Measurements from ENCODE around the gene TFAP2A. TPM values are rescaled to one million over a fixed set of nuclear protein-coding genes. Genes with fewer than 3 reads are reported as not detected.

TFAP2A gene
- total and polyA plus RNA-seq, 7 experiments from 2014 or later = not detected

DNA sequence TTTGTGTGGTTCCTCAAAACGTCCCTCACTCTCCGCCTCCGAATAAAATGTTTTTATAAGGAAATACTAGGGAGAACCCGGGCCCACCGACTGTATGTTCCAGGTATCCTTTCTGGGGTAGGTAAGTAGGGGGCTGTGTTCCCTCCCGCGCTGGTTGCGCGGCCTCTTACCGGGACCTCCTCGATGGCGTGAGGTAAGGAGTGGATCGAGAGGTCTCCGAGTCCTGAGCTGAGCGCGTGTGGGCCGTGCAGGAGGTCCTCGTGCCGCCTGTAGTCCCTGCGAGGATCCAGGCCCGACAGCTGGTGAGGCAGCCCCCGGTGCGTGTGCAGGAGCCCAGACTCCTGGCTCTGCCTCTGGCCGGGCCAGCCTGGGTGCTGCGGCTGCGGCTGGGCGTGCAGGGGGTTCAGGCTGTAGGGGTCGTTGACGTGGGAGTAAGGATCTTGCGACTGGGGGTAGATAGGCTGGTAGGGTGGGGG lies 5.1 kb downstream of the TFAP2A start:
- Histone ChIP-seq H3K27me3 (ENCODE audit: control insufficient read depth in 2 of 2, insufficient read depth in 2 of 2, low read length in 2 of 2) (peaks cover 16 to 28% of the 10 kb centered on the region in 2 donors), H3K36me3 (ENCODE audit: control insufficient read depth in 2 of 3, insufficient read depth in 3 of 3, low read length in 3 of 3) (no peaks in the 10 kb centered on the region), H3K4me1 (ENCODE audit: control insufficient read depth in 2 of 2, insufficient read depth in 2 of 2, low read length in 2 of 2) (peaks cover 10 to 29% of the 10 kb centered on the region in 2 donors), H3K4me3 (ENCODE audit: low read length) (no peak overlapping the region), H3K9me3 (ENCODE audit: control insufficient read depth in 2 of 3, low read length in 3 of 3) (peaks cover 0 to 39% (median 0%) of the 10 kb centered on the region in 3 experiments), H3K27ac (ENCODE audit: low read depth, low read length) (no peak overlapping the region)
- Mint-ChIP-seq H3K4me1 (peaks cover 27 to 44% (median 43%) of the 10 kb centered on the region in 7 donors), H3K27me3 (peaks cover 75 to 93% (median 84%) of the 10 kb centered on the region in 5 donors), H3K9me3 (peaks cover 7 to 91% (median 43%) of the 10 kb centered on the region in 11 donors), H3K4me3 (peak overlapping the region in 9 of 10 donors; percentile 22 to 98 (median 84)), H3K27ac (peak overlapping the region in 7 of 9 donors; percentile 38 to 86 (median 62)), H3K36me3 (peaks cover 0 to 36% (median 21%) of the 10 kb centered on the region in 5 donors)
- ATAC-seq = no peak
- intact Hi-C loops (cut with micrococcal nuclease) = loop anchor here (2.0 to 10.0 kb wide), 5 partner anchors 15 to 1975 kb away; partner anchors contain the start of genes GCM2 (in 1 of the 2), SLC35B3 (in 1 of the 2), SYCP2L (in 1 of the 2) and TMEM14C (in 1 of the 2)
- ChIA-PET POLR2A (interaction anchor here (0.6 kb wide), 2 partner anchors 19 to 323 kb away, joined by 3 to 4 read pairs; no protein-coding TSS in a partner anchor), CTCF (no interaction called here)
- DNase-seq = no peak

DNA sequence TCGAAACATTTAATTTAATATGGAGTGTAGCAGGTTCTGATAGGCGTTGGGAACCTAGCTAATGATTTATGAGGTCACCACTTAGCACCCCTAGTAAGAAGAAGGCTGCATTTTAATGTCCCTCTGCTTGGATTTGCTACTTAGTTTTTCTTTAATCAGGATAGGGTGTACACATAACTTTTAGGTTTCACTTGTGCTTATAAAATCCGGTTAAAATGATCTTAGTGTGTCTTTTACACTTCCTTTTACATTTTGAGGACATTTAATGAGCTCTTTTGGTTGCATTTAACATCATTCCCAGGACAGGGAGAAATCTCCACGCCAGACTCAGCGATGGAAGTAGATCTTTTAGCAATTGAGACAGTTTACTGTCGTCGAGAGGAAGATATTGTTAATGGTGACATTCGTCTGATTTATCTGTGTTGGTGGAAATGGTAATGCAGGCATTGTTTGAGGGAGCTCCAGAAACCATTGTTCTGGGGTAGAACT lies 5.6 kb downstream of the TFAP2A start:
- Mint-ChIP-seq H3K4me3 (peak overlapping the region in 8 of 10 donors; percentile 22 to 97 (median 44)), H3K36me3 (peaks cover 0 to 36% (median 23%) of the 10 kb centered on the region in 5 donors), H3K4me1 (peaks cover 29 to 44% (median 39%) of the 10 kb centered on the region in 7 donors), H3K27ac (peak overlapping the region in 6 of 9 donors; percentile 42 to 86 (median 60)), H3K9me3 (peaks cover 7 to 93% (median 44%) of the 10 kb centered on the region in 11 donors), H3K27me3 (peaks cover 71 to 91% (median 80%) of the 10 kb centered on the region in 5 donors)
- Histone ChIP-seq H3K9me3 (ENCODE audit: control insufficient read depth in 2 of 3, low read length in 3 of 3) (peaks cover 0 to 38% (median 0%) of the 10 kb centered on the region in 3 experiments), H3K27me3 (ENCODE audit: control insufficient read depth in 2 of 2, insufficient read depth in 2 of 2, low read length in 2 of 2) (peaks cover 11 to 23% of the 10 kb centered on the region in 2 donors), H3K27ac (ENCODE audit: low read depth, low read length) (no peak overlapping the region), H3K4me3 (ENCODE audit: low read length) (no peak overlapping the region), H3K4me1 (ENCODE audit: control insufficient read depth in 2 of 2, insufficient read depth in 2 of 2, low read length in 2 of 2) (peaks cover 13 to 28% of the 10 kb centered on the region in 2 donors), H3K36me3 (ENCODE audit: control insufficient read depth in 2 of 3, insufficient read depth in 3 of 3, low read length in 3 of 3) (no peaks in the 10 kb centered on the region)
- ATAC-seq (no peak), DNase-seq (no peak)
- intact Hi-C loops (cut with micrococcal nuclease) = loop anchor here (2.0 to 10.0 kb wide), 3 partner anchors 14 to 1974 kb away; partner anchors contain the start of genes SLC35B3 (in 1 of the 2) and TMEM14C (in 1 of the 2)
- ChIA-PET POLR2A (interaction anchor here (0.6 kb wide), 2 partner anchors 18 to 323 kb away, joined by 3 to 4 read pairs; no protein-coding TSS in a partner anchor), CTCF (no interaction called here)

DNA sequence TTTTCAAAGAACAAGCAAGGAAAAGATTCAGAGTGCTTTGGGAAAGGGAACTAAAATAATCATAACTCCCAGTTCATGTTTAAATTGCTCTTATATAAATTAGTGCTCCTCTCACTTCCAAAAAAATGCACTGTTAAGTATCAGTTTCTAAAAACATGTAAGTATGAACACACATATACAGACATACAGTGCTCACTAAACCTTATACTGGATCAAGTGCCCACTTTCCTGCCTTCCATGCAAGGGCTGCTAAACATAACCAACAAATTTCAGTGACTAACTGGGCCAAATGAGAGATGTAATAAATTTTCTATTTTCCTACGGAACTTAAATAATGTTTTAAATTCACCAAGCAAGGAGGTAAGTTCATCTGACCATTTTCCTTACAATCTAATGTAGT lies 6.4 kb downstream of the TFAP2A start:
- intact Hi-C loops (cut with micrococcal nuclease) = loop anchor here (2.0 to 10.0 kb wide), 3 partner anchors 14 to 1974 kb away; partner anchors contain the start of genes SLC35B3 (in 1 of the 2) and TMEM14C (in 1 of the 2)
- ATAC-seq (no peak), DNase-seq (no peak)
- Histone ChIP-seq H3K27ac (ENCODE audit: low read depth, low read length) (no peak overlapping the region), H3K9me3 (ENCODE audit: control insufficient read depth in 2 of 3, low read length in 3 of 3) (peaks cover 0 to 33% (median 0%) of the 10 kb centered on the region in 3 experiments), H3K36me3 (ENCODE audit: control insufficient read depth in 2 of 3, insufficient read depth in 3 of 3, low read length in 3 of 3) (no peaks in the 10 kb centered on the region), H3K4me3 (ENCODE audit: low read length) (no peak overlapping the region), H3K27me3 (ENCODE audit: control insufficient read depth in 2 of 2, insufficient read depth in 2 of 2, low read length in 2 of 2) (peaks cover 4 to 15% of the 10 kb centered on the region in 2 donors), H3K4me1 (ENCODE audit: control insufficient read depth in 2 of 2, insufficient read depth in 2 of 2, low read length in 2 of 2) (peaks cover 15 to 24% of the 10 kb centered on the region in 2 donors)
- ChIA-PET POLR2A (no interaction called here), CTCF (no interaction called here)
- Mint-ChIP-seq H3K36me3 (peaks cover 0 to 36% (median 21%) of the 10 kb centered on the region in 5 donors), H3K27me3 (peaks cover 63 to 86% (median 71%) of the 10 kb centered on the region in 5 donors), H3K4me1 (peaks cover 22 to 41% (median 36%) of the 10 kb centered on the region in 7 donors), H3K9me3 (peaks cover 7 to 90% (median 47%) of the 10 kb centered on the region in 11 donors), H3K4me3 (peak overlapping the region in 1 of 10 donors; percentile 27), H3K27ac (no peak overlapping the region)

DNA sequence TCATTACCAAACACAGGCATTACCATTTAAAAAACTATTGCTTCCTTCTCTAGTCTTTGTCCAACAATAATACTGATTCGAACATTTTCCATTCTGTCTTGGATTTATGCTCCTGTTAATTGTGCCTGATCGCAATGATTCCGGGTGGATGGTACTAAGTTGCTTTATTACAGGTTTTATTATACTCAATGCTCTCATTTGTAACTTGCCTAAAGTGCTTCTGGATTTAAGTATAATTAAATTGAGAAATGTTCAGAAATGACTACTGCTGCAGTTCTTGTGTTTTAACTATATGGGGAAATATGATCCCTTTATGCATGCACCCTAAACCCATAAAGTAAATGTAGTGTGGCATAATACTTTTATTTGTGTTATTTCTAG lies 7.2 kb downstream of the TFAP2A start:
- DNase-seq (no peak), ATAC-seq (no peak)
- no peaks in the 10 kb centered on the region for H3K36me3 ChIP-seq (ENCODE audit: control insufficient read depth in 2 of 3, insufficient read depth in 3 of 3, low read length in 3 of 3)
- peaks cover 7 to 91% (median 50%) of the 10 kb centered on the region in 11 donors for H3K9me3 Mint-ChIP-seq
- H3K36me3 Mint-ChIP-seq = peaks cover 0 to 36% (median 21%) of the 10 kb centered on the region in 5 donors
- H3K27ac ChIP-seq (ENCODE audit: low read depth, low read length) = no peak overlapping the region
- intact Hi-C loops (cut with micrococcal nuclease) = loop anchor here (2.0 to 10.0 kb wide), 3 partner anchors 13 to 1973 kb away; partner anchors contain the start of genes SLC35B3 (in 1 of the 2) and TMEM14C (in 1 of the 2)
- POLR2A ChIA-PET = no interaction called here
- H3K4me3 Mint-ChIP-seq = no peak overlapping the region
- peaks cover 57 to 88% (median 65%) of the 10 kb centered on the region in 5 donors for H3K27me3 Mint-ChIP-seq
- H3K9me3 ChIP-seq (ENCODE audit: control insufficient read depth in 2 of 3, low read length in 3 of 3) = peaks cover 0 to 33% (median 0%) of the 10 kb centered on the region in 3 experiments
- peaks cover 19 to 41% (median 34%) of the 10 kb centered on the region in 7 donors for H3K4me1 Mint-ChIP-seq
- H3K27me3 ChIP-seq (ENCODE audit: control insufficient read depth in 2 of 2, insufficient read depth in 2 of 2, low read length in 2 of 2) = peaks cover 0 to 9% of the 10 kb centered on the region in 2 donors
- H3K4me1 ChIP-seq (ENCODE audit: control insufficient read depth in 2 of 2, insufficient read depth in 2 of 2, low read length in 2 of 2) = peaks cover 10 to 20% of the 10 kb centered on the region in 2 donors
- H3K27ac Mint-ChIP-seq = no peak overlapping the region
- H3K4me3 ChIP-seq (ENCODE audit: low read length) = no peak overlapping the region
- CTCF ChIA-PET = no interaction called here

DNA sequence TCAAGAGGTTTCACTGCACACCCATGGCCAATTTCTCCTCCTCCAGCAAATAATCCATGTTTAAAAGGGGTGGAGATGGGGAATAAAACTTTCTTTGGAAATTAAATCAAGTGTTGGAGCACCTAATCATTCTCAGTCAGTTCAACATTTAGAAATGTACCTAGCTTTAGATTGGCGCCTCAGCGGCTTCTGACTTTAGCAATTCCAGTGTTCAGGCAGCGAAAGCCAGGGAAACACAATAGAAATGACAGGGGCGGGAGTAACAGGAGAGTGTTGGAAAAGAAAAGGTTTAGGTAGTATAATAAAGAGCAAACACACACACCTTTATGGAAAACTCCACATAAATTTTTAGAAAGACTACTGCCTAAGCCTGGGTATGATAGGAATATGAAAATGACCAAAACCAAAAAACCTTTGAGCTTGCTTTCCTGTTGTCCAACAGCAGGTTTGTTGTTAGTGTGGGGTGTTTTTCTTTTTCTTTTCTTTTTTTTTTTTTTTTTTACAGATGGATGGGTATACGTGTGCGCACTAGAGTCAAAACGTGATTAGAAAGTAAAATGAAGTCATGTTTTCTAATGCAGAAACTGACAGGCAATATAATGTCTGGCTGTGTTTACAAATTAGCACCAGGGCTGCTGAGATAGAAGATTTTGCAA lies 7.7 kb downstream of the TFAP2A start:
- POLR2A ChIA-PET = no interaction called here
- peaks cover 0 to 9% of the 10 kb centered on the region in 2 donors for H3K27me3 ChIP-seq (ENCODE audit: control insufficient read depth in 2 of 2, insufficient read depth in 2 of 2, low read length in 2 of 2)
- Mint-ChIP-seq H3K4me1 (peaks cover 18 to 39% (median 34%) of the 10 kb centered on the region in 7 donors), H3K9me3 (peaks cover 7 to 96% (median 50%) of the 10 kb centered on the region in 11 donors), H3K27me3 (peaks cover 54 to 91% (median 67%) of the 10 kb centered on the region in 5 donors), H3K4me3 (no peak overlapping the region), H3K36me3 (peaks cover 0 to 35% (median 20%) of the 10 kb centered on the region in 5 donors), H3K27ac (no peak overlapping the region)
- no peak overlapping the region for H3K27ac ChIP-seq (ENCODE audit: low read depth, low read length)
- intact Hi-C loops (cut with micrococcal nuclease) = loop anchor here (10.0 kb wide), 2 partner anchors 318 to 1972 kb away; partner anchors contain the start of genes SLC35B3 (in 1 of the 2) and TMEM14C (in 1 of the 2)
- ATAC-seq = no peak
- CTCF ChIA-PET = no interaction called here
- no peak overlapping the region for H3K4me3 ChIP-seq (ENCODE audit: low read length)
- H3K4me1 ChIP-seq (ENCODE audit: control insufficient read depth in 2 of 2, insufficient read depth in 2 of 2, low read length in 2 of 2) = peaks cover 10 to 20% of the 10 kb centered on the region in 2 donors
- H3K36me3 ChIP-seq (ENCODE audit: control insufficient read depth in 2 of 3, insufficient read depth in 3 of 3, low read length in 3 of 3) = no peaks in the 10 kb centered on the region
- peaks cover 0 to 33% (median 0%) of the 10 kb centered on the region in 3 experiments for H3K9me3 ChIP-seq (ENCODE audit: control insufficient read depth in 2 of 3, low read length in 3 of 3)
- DNase-seq = no peak

DNA sequence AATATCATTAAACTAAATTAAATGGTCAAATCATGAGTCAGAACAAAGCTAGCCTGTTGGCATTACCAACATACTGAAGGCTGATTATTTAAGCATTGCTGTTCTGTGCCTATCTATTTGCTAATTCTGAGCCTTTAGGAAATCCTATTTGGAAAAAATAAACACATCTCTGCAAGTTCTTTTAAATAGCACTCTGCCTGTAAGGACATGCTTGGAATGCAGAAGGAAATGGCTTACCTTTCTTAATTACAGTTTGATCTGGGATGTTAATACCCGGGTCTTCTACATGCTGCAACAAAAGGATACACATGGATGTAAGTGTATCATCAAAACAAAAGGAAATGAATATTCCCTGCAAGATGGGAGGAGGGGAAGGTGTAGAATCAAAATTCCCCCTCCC lies 8.3 kb downstream of the TFAP2A start:
- Histone ChIP-seq H3K36me3 (ENCODE audit: control insufficient read depth in 2 of 3, insufficient read depth in 3 of 3, low read length in 3 of 3) (no peaks in the 10 kb centered on the region), H3K9me3 (ENCODE audit: control insufficient read depth in 2 of 3, low read length in 3 of 3) (peaks cover 0 to 33% (median 0%) of the 10 kb centered on the region in 3 experiments), H3K27ac (ENCODE audit: low read depth, low read length) (no peak overlapping the region), H3K4me3 (ENCODE audit: low read length) (no peak overlapping the region), H3K27me3 (ENCODE audit: control insufficient read depth in 2 of 2, insufficient read depth in 2 of 2, low read length in 2 of 2) (peaks cover 0 to 13% of the 10 kb centered on the region in 2 donors), H3K4me1 (ENCODE audit: control insufficient read depth in 2 of 2, insufficient read depth in 2 of 2, low read length in 2 of 2) (peaks cover 10 to 18% of the 10 kb centered on the region in 2 donors)
- peaks cover 0 to 33% (median 17%) of the 10 kb centered on the region in 5 donors for H3K36me3 Mint-ChIP-seq
- peaks cover 7 to 93% (median 50%) of the 10 kb centered on the region in 11 donors for H3K9me3 Mint-ChIP-seq
- H3K4me3 Mint-ChIP-seq = peak overlapping the region in 1 of 10 donors; percentile 80
- ChIA-PET POLR2A (no interaction called here), CTCF (no interaction called here)
- H3K27ac Mint-ChIP-seq = no peak overlapping the region
- peaks cover 53 to 91% (median 67%) of the 10 kb centered on the region in 5 donors for H3K27me3 Mint-ChIP-seq
- intact Hi-C loops (cut with micrococcal nuclease) = loop anchor here (10.0 kb wide), 2 partner anchors 318 to 1972 kb away; partner anchors contain the start of genes SLC35B3 (in 1 of the 2) and TMEM14C (in 1 of the 2)
- no peak for ATAC-seq
- no peak for DNase-seq
- H3K4me1 Mint-ChIP-seq = peaks cover 12 to 36% (median 28%) of the 10 kb centered on the region in 7 donors
